GM19035 (cell line): ENCODE results near the gene FEN1.
A peak's percentile ranks its signal among the peaks of the same experiment; 100 is the strongest.

Source experiments
- ATAC-seq: cut with Tn5 transposase; IDR thresholded peaks from one replicate; pipeline ENCODE4 v1.9.1; 2021; ENCODE audit not compliant: unreplicated experiment

The FEN1 gene

GRCh38 chr11:61816736-61817455 lies 24.2 kb downstream of the FEN1 start, which contains the start of gene FADS1:
TSS of gene FADS1 (minus strand) at chr11:61817003. CDS start at chr11:61816929, 74 bp downstream.
- peak; percentile 41 for ATAC-seq

- ATAC-seq = no peak
These were observed 24.9 kb downstream of the FEN1 start for GRCh38 chr11:61817471-61818202.

- ATAC-seq = no peak
These were observed 27.5 kb downstream of the FEN1 start for GRCh38 chr11:61820174-61820573.

- peak; percentile 7 for ATAC-seq
These were observed 34.3 kb downstream of the FEN1 start for GRCh38 chr11:61826930-61827570.

- peak; percentile 74 for ATAC-seq
These were observed 35.1 kb downstream of the FEN1 start, which contains the start of gene FADS2 for GRCh38 chr11:61827571-61828378. TSS of gene FADS2 (plus strand) at chr11:61828300. CDS start at chr11:61828391, 91 bp downstream.

- peak; percentile 9 for ATAC-seq
These were observed 35.6 kb downstream of the FEN1 start for GRCh38 chr11:61828379-61828628.

GRCh38 chr11:61828629-61829407 lies 36.1 kb downstream of the FEN1 start:
- peak; percentile 31 for ATAC-seq

GRCh38 chr11:61829806-61830205 lies 37.1 kb downstream of the FEN1 start:
- ATAC-seq = no peak

GRCh38 chr11:61830237-61831105 lies 37.8 kb downstream of the FEN1 start:
- ATAC-seq = no peak

GRCh38 chr11:61832207-61832606 lies 39.5 kb downstream of the FEN1 start:
- no peak for ATAC-seq

- no peak for ATAC-seq
These were observed 40.0 kb downstream of the FEN1 start for GRCh38 chr11:61832754-61833153.

- no peak for ATAC-seq
These were observed 40.8 kb downstream of the FEN1 start for GRCh38 chr11:61833471-61833870.

- ATAC-seq = no peak
These were observed 41.2 kb downstream of the FEN1 start for GRCh38 chr11:61833926-61834277.

- peak; percentile 85 for ATAC-seq
These were observed 41.8 kb downstream of the FEN1 start for GRCh38 chr11:61834278-61835048.

GRCh38 chr11:61836193-61836592 lies 43.5 kb downstream of the FEN1 start:
- ATAC-seq = no peak

- no peak for ATAC-seq
These were observed 44.8 kb downstream of the FEN1 start for GRCh38 chr11:61837411-61838005.

- ATAC-seq = no peak
These were observed 45.8 kb downstream of the FEN1 start for GRCh38 chr11:61838501-61838900.

GRCh38 chr11:61838921-61839320 lies 46.2 kb downstream of the FEN1 start:
- ATAC-seq = no peak
